ENCODE data around the gene ATP10A. TPM values are rescaled to one million over a fixed set of nuclear protein-coding genes. Genes with fewer than 3 reads are reported as not detected.

ATP10A gene
- total RNA-seq, 1 donor from 2014 or later: 0.26 TPM

GRCh38 chr15:25717127-25717456 lies 146.0 kb downstream of the ATP10A start:
- no peak for TF ChIP-seq CTCF (IDR thresholded peaks at IDR 0.05; ENCODE audit: insufficient read depth, low read length, severe bottlenecking)
- FAIRE-seq: no peak
- no peak for DNase-seq (ENCODE audit: low read depth)

GRCh38 chr15:25716414-25717126 lies 146.6 kb downstream of the ATP10A start:
- Histone ChIP-seq H3K27me3 (ENCODE audit: control insufficient read depth, insufficient read depth, low read length) (no peaks in the 10 kb centered on the region), H3K4me3 (ENCODE audit: low read depth, low read length) (no peak overlapping the region), H3K36me3 (ENCODE audit: control insufficient read depth, insufficient read depth, low read length) (no peaks in the 10 kb centered on the region)
- FAIRE-seq (no peak), DNase-seq (ENCODE audit: low read depth) (no peak)
- no peak for TF ChIP-seq CTCF (IDR thresholded peaks at IDR 0.05; ENCODE audit: insufficient read depth, low read length, severe bottlenecking)

More at GRCh38 chr15:25717127-25717456, 146.0 kb downstream of the ATP10A start:
- Histone ChIP-seq H3K36me3 (ENCODE audit: control insufficient read depth, insufficient read depth, low read length) (no peaks in the 10 kb centered on the region), H3K4me3 (ENCODE audit: low read depth, low read length) (no peak overlapping the region), H3K27me3 (ENCODE audit: control insufficient read depth, insufficient read depth, low read length) (no peaks in the 10 kb centered on the region)

- DNase-seq (ENCODE audit: low read depth): no peak
- Histone ChIP-seq H3K27me3 (ENCODE audit: control insufficient read depth, insufficient read depth, low read length) (no peaks in the 10 kb centered on the region), H3K36me3 (ENCODE audit: control insufficient read depth, insufficient read depth, low read length) (no peaks in the 10 kb centered on the region), H3K4me3 (ENCODE audit: low read depth, low read length) (no peak overlapping the region)
- FAIRE-seq: no peak
- TF ChIP-seq CTCF (IDR thresholded peaks at IDR 0.05; ENCODE audit: insufficient read depth, low read length, severe bottlenecking): no peak
Measured at GRCh38 chr15:25715536-25716413, 147.4 kb downstream of the ATP10A start.

GRCh38 chr15:25714538-25714840 lies 148.6 kb downstream of the ATP10A start:
- Histone ChIP-seq H3K27me3 (ENCODE audit: control insufficient read depth, insufficient read depth, low read length) (no peaks in the 10 kb centered on the region), H3K4me3 (ENCODE audit: low read depth, low read length) (no peak overlapping the region), H3K36me3 (ENCODE audit: control insufficient read depth, insufficient read depth, low read length) (no peaks in the 10 kb centered on the region)
- no peak for TF ChIP-seq CTCF (IDR thresholded peaks at IDR 0.05; ENCODE audit: insufficient read depth, low read length, severe bottlenecking)
- no peak for FAIRE-seq
- DNase-seq (ENCODE audit: low read depth): no peak

- FAIRE-seq (no peak), DNase-seq (ENCODE audit: low read depth) (no peak)
- Histone ChIP-seq H3K4me3 (ENCODE audit: low read depth, low read length) (no peak overlapping the region), H3K36me3 (ENCODE audit: control insufficient read depth, insufficient read depth, low read length) (no peaks in the 10 kb centered on the region), H3K27me3 (ENCODE audit: control insufficient read depth, insufficient read depth, low read length) (no peaks in the 10 kb centered on the region)
- no peak for TF ChIP-seq CTCF (IDR thresholded peaks at IDR 0.05; ENCODE audit: insufficient read depth, low read length, severe bottlenecking)
Measured at GRCh38 chr15:25713736-25714537, 149.2 kb downstream of the ATP10A start.

Data from bronchial epithelial cell (primary cell).